Gastroesophageal sphincter (tissue), 3 donors: ENCODE results near the gene DNAJC4.

Source experiments
- EP300 ChIP-seq: sonication (generic); formaldehyde crosslinking; IDR thresholded peaks from one replicate; pipeline ENCODE4 v1.6.1; 2017; ENCODE audit warnings: antibody characterized with exemption, mild to moderate bottlenecking
- POLR2A ChIP-seq, 2 donors: fragments of 450-650 bp; IDR thresholded peaks; one replicate each; pipeline ENCODE4 v1.6.1; 2017; ENCODE audit warnings: antibody characterized with exemption in 2 of 2, mild to moderate bottlenecking in 2 of 2, moderate library complexity in 1 of 2
- POLR2AphosphoS5 ChIP-seq: sonication (generic); formaldehyde crosslinking; IDR thresholded peaks from one replicate; pipeline ENCODE4 v1.6.1; 2017; ENCODE audit warnings: antibody characterized with exemption
- TF ChIP-seq, protein P1 (sequence below), 4 experiments: fragments of 200-600 bp in 2 of 4; fragments of 450-650 bp in 2 of 4; sonication (generic) in 1 of 4; IDR thresholded peaks; one replicate each; pipeline ENCODE4 v1.5.1; 2017 to 2019; ENCODE audit warnings: antibody characterized with exemption in 4 of 4, mild to moderate bottlenecking in 2 of 4, moderate library complexity in 2 of 4

- TF ChIP-seq POLR2AphosphoS5 (no peak), POLR2A (IDR thresholded peaks at IDR 0.05) (no peak), EP300 (no peak)
- TF ChIP-seq, protein P1, sequence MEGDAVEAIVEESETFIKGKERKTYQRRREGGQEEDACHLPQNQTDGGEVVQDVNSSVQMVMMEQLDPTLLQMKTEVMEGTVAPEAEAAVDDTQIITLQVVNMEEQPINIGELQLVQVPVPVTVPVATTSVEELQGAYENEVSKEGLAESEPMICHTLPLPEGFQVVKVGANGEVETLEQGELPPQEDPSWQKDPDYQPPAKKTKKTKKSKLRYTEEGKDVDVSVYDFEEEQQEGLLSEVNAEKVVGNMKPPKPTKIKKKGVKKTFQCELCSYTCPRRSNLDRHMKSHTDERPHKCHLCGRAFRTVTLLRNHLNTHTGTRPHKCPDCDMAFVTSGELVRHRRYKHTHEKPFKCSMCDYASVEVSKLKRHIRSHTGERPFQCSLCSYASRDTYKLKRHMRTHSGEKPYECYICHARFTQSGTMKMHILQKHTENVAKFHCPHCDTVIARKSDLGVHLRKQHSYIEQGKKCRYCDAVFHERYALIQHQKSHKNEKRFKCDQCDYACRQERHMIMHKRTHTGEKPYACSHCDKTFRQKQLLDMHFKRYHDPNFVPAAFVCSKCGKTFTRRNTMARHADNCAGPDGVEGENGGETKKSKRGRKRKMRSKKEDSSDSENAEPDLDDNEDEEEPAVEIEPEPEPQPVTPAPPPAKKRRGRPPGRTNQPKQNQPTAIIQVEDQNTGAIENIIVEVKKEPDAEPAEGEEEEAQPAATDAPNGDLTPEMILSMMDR (IDR thresholded peaks at IDR 0.05): no peak
Observed at GRCh38 chr11:64218628-64219353, 11.6 kb upstream of the DNAJC4 start.
